Caco-2 (cell line): ENCODE measurements around the gene FAM89B. TPM values are rescaled to one million over a fixed set of nuclear protein-coding genes. Genes with fewer than 3 reads are reported as not detected.

ENCODE experiments used
- BruUV-seq: library from RNA; stranded (reverse); fragments of 400-500 nt; replicated peaks from 2 replicates; lab custom pipeline; 2021; lab: Mats Ljungman, UMichigan
- CTCF ChIA-PET: fragments of 300-600 bp; sonication (Branson Sonifier 250); formaldehyde crosslinking; loops from one replicate; lab custom pipeline; 2022; ENCODE audit warnings: antibody characterized with exemption; lab: Charles Lee
- POLR2A ChIA-PET: fragments of 300-600 bp; sonication (Branson Sonifier 250); formaldehyde crosslinking; loops from one replicate; lab custom pipeline; 2022; ENCODE audit warnings: antibody characterized with exemption; lab: Charles Lee
- DNase-seq, 2 experiments: peaks; one replicate each; pipeline versions ENCODE4 v3.0.0 to v3.0.0-alpha.2; 2020 to 2022
- H3K27me3 ChIP-seq: replicated peaks from 2 replicates; pipeline ENCODE4 v1.6.0; 2011; ENCODE audit warnings: low read length; ENCODE audit not compliant: control insufficient read depth, insufficient read depth
- H3K36me3 ChIP-seq: 2 replicates; pipeline ENCODE4 v1.5.1; 2011; ENCODE audit warnings: low read length; ENCODE audit not compliant: control insufficient read depth, insufficient read depth
- H3K4me1 ChIP-seq: fragments of 250-450 bp; sonication (Bioruptor Pico); 2 replicates; pipeline ENCODE4 v1.5.1; 2020; ENCODE audit warnings: mild to moderate bottlenecking
- H3K4me3 ChIP-seq: 2 replicates; pipeline ENCODE4 v1.5.1; 2011; ENCODE audit warnings: low read depth, mild to moderate bottlenecking, control low read depth, low read length
- H3K9me3 ChIP-seq: fragments of 250-450 bp; sonication (Bioruptor Pico); 2 replicates; pipeline ENCODE4 v1.5.1; 2020; ENCODE audit warnings: mild to moderate bottlenecking, moderate library complexity
- H3K27ac Mint-ChIP-seq: one replicate; pipeline ENCODE4 v1.8.0; 2022; ENCODE audit warnings: mixed read lengths; ENCODE audit not compliant: unreplicated experiment
- H3K27me3 Mint-ChIP-seq: one replicate; pipeline ENCODE4 v1.8.0; 2022; ENCODE audit warnings: mixed read lengths; ENCODE audit not compliant: insufficient read depth, unreplicated experiment
- H3K36me3 Mint-ChIP-seq: one replicate; pipeline ENCODE4 v1.8.0; 2022; ENCODE audit warnings: mild to moderate bottlenecking, mixed read lengths; ENCODE audit not compliant: insufficient read depth, unreplicated experiment
- H3K4me1 Mint-ChIP-seq: one replicate; pipeline ENCODE4 v1.8.0; 2022; ENCODE audit warnings: low read depth, mixed read lengths; ENCODE audit not compliant: unreplicated experiment
- H3K4me3 Mint-ChIP-seq: one replicate; pipeline ENCODE4 v1.8.0; 2022; ENCODE audit warnings: mild to moderate bottlenecking, moderate library complexity, mixed read lengths; ENCODE audit not compliant: unreplicated experiment
- H3K9me3 Mint-ChIP-seq: one replicate; pipeline ENCODE4 v1.8.0; 2022; ENCODE audit warnings: mixed read lengths; ENCODE audit not compliant: unreplicated experiment
- CTCF ChIP-seq, 2 experiments: fragments of 200-600 bp in 1 of 2; IDR thresholded peaks; 1 replicate in 1 of 2; 2 replicates in 1 of 2; pipeline versions ENCODE4 v1.5.1 to v1.8.0; 2011 to 2022; ENCODE audit warnings: antibody characterized with exemption in 1 of 2, control low read depth in 1 of 2, inconsistent platforms in 1 of 2, low read depth in 1 of 2, low read length in 1 of 2, mild to moderate bottlenecking in 1 of 2, moderate library complexity in 1 of 2; ENCODE audit not compliant: insufficient read depth in 1 of 2, severe bottlenecking in 1 of 2, unreplicated experiment in 1 of 2
- intact Hi-C: fragments of 100-400 bp; cut with micrococcal nuclease; formaldehyde crosslinking; loops from one replicate; pipeline ENCODE4 v1.10.0; 2022; ENCODE audit not compliant: unreplicated experiment
- total RNA-seq: library from RNA; stranded (reverse); gene quantifications from 2 replicates; pipeline ENCODE4 v1.2.3, GENCODE V29; 2022

The FAM89B gene
- total RNA-seq, 1 experiment from 2014 or later, result 26.9 TPM

DNA sequence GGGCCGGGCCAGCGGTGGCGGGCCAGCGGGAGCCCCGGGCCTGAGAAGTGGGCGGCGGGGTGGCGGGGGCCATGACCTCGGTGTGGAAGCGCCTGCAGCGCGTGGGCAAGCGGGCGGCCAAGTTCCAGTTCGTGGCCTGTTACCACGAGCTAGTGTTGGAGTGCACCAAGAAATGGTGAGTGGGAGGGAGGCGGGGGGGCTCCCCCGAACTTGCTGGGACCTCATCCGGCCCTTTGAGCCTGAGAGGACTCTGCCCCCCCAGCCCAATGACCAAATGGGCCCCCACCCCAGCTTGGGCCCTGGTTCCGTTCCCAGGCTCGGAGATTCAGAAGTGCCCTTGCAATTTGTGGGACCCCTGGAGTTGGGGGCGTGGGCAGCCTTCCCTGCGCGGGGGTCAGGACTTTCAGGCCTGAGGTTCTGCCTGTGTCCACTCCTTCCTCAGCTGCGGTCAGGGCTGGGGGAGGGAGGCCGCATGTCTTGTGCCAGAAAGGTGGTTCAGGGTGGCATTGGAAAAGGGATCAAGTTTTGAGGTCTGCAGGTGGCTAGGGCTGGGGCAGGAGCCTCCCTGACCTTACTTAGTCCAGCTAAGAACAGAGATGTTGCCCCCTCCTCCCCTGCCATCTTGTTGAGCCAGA lies 4.0 kb downstream of the FAM89B start:
- peak overlapping the region; percentile 56 for H3K4me3 ChIP-seq
- POLR2A ChIA-PET, result interaction anchor here (0.6 to 1.0 kb wide), 2 partner anchors 71 to 301 kb away, joined by 4 read pairs; no protein-coding TSS in a partner anchor
- intact Hi-C loops, result no loop called here
- peaks cover 35% of the 10 kb centered on the region for H3K4me1 ChIP-seq
- CTCF ChIA-PET, result interaction anchor here (0.5 to 1.0 kb wide), 3 partner anchors 15 to 259 kb away, joined by 3 to 5 read pairs (median 3); no protein-coding TSS in a partner anchor
- no peak for TF ChIP-seq CTCF (IDR thresholded peaks at IDR 0.05; ENCODE audit: insufficient read depth in 1 of 2, low read depth in 1 of 2, low read length in 1 of 2, severe bottlenecking in 1 of 2, unreplicated experiment in 1 of 2)
- no peaks in the 10 kb centered on the region for H3K27me3 ChIP-seq
- H3K36me3 ChIP-seq, result no peaks in the 10 kb centered on the region; the same call in 1 of the 2 replicates
- Mint-ChIP-seq H3K9me3 (no peaks in the 10 kb centered on the region), H3K4me3 (peak overlapping the region; percentile 98), H3K27ac (peak overlapping the region; percentile 25), H3K27me3 (no peaks in the 10 kb centered on the region), H3K4me1 (peaks cover 15% of the 10 kb centered on the region), H3K36me3 (peaks cover 45% of the 10 kb centered on the region)
- DNase-seq, result no peak
- no peaks in the 10 kb centered on the region for H3K9me3 ChIP-seq
- BruUV-seq, result no TSS peak

DNA sequence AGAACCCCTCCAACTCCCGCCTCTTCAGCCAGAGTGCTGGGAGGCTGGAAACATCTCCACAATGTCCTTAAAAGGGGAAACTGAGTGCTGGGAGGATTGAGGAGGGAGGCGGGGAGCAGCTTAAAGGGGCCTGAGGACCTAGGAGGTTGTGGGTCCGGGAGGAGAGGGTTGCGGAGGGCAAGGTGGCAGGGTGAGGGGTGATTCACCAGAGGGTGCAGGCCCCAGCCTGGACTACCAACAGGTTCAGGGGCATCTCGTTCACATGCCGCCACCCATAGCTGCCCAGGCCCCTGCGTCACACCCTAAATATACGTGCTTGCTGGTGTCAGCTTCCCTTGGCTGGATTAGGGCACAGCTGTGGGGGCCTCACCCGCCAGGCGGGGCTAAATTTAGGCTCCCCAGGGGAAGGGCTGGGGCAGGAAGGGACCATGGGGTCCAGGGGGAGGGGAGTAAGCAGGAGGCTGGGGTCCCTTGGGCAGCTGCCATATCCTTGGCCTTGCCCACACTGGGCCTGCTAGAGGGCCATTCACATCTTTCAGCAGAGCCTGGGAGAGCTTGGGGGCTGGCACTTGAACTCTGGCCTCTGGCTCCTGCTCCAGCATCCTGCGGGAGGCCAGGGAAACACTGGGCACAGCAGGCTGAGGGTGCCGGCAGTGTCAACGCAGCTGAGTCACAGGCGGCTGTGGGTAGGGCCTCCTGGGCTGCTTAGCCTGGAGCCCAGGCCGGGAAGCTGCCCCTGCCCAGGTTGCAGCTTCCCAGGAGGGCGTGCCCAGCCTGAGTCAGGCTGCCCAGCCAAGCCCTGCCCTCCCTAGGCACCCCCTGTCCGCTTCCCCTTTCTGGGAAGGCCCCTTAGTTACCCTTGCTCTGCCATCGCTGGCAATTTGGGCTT lies 4.8 kb downstream of the FAM89B start:
- Mint-ChIP-seq H3K4me1 (peaks cover 8% of the 10 kb centered on the region), H3K27me3 (no peaks in the 10 kb centered on the region), H3K27ac (peak overlapping the region; percentile 25), H3K4me3 (peak overlapping the region; percentile 98), H3K36me3 (peaks cover 40% of the 10 kb centered on the region), H3K9me3 (no peaks in the 10 kb centered on the region)
- no TSS peak for BruUV-seq
- Histone ChIP-seq H3K9me3 (no peaks in the 10 kb centered on the region), H3K36me3 (no peaks in the 10 kb centered on the region; the same call in 1 of the 2 replicates), H3K27me3 (no peaks in the 10 kb centered on the region), H3K4me1 (peaks cover 28% of the 10 kb centered on the region), H3K4me3 (peak overlapping the region; percentile 56)
- ChIA-PET CTCF (interaction anchor here (0.6 to 1.4 kb wide), 3 partner anchors 15 to 30 kb away, joined by 3 to 4 read pairs (median 4); no protein-coding TSS in a partner anchor), POLR2A (no interaction called here)
- DNase-seq, result no peak
- intact Hi-C loops, result no loop called here
- no peak for TF ChIP-seq CTCF (IDR thresholded peaks at IDR 0.05; ENCODE audit: insufficient read depth in 1 of 2, low read depth in 1 of 2, low read length in 1 of 2, severe bottlenecking in 1 of 2, unreplicated experiment in 1 of 2)

DNA sequence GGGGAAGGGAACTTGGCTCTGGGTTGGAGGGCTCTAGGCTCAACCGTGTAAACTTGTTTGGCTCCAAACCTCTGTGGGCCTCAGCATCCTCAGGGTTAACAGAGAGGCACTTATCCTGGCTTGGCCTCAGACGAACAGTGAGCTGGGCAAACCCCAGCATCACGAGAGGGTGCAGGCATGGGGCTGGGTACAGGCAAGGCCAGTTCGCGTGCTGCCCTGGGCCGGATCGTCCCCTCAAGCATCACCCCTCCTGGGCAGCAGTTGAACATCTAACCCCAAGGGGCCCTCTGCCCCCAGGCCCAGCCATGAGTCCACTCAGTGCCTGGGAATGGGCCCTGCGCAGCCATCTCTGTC lies 5.4 kb downstream of the FAM89B start:
- peaks cover 28% of the 10 kb centered on the region for H3K4me1 ChIP-seq
- TF ChIP-seq CTCF (IDR thresholded peaks at IDR 0.05; ENCODE audit: insufficient read depth in 1 of 2, low read depth in 1 of 2, low read length in 1 of 2, severe bottlenecking in 1 of 2, unreplicated experiment in 1 of 2), result no peak
- Mint-ChIP-seq H3K4me3 (peak overlapping the region; percentile 98), H3K4me1 (peaks cover 6% of the 10 kb centered on the region), H3K9me3 (no peaks in the 10 kb centered on the region), H3K36me3 (peaks cover 38% of the 10 kb centered on the region), H3K27me3 (no peaks in the 10 kb centered on the region), H3K27ac (no peak overlapping the region)
- H3K36me3 ChIP-seq, result no peaks in the 10 kb centered on the region; the same call in 1 of the 2 replicates
- CTCF ChIA-PET, result interaction anchor here (0.6 to 1.4 kb wide), 2 partner anchors 16 to 31 kb away, joined by 4 read pairs; no protein-coding TSS in a partner anchor
- intact Hi-C loops, result no loop called here
- POLR2A ChIA-PET, result no interaction called here
- H3K27me3 ChIP-seq, result no peaks in the 10 kb centered on the region
- no TSS peak for BruUV-seq
- no peak for DNase-seq
- H3K9me3 ChIP-seq, result no peaks in the 10 kb centered on the region
- H3K4me3 ChIP-seq, result no peak overlapping the region
